GM18526 (cell line): ENCODE data around the gene ROMO1.

Experiments used
- POLR2A ChIP-seq: IDR thresholded peaks from 3 replicates; pipeline ENCODE4 v1.6.1; 2011; ENCODE audit not compliant: insufficient read length; ENCODE audit errors: extremely low read depth

Gene ROMO1

DNA sequence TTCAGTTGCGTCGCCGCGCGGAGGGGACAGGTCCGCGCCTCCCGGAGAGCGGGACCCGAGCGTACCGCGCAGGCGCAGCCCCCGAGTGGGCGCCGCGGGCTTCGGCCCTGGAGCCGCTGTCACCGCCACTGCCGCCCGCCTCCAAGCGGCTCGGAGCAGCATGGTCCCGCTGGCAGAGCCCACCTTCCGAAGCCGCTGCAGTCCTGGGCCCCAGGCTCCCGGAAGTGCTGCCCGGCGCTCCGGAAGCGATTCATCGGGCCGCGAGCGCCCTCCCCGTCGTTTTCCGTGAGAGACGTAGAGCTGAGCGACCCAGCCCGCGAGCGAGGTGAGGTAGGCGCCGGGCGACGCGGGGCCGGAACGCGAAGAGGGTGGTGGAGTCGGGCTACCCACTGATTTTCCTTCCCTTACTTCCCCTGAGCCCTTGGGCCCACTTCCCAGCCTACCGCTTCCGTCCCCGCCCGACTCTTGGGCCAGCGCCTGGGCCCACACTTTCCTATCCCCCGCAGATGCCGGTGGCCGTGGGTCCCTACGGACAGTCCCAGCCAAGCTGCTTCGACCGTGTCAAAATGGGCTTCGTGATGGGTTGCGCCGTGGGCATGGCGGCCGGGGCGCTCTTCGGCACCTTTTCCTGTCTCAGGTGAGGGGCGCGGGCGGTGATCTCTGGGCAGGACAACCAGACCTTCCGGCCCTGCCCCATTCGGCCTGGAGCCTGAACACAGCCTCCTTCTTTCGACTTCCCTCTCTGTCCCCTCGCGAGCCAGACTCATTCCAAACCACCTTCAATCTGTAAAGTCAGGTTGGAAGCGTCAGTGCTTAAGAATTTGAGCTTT is at the start of gene ROMO1, which contains the start of gene NFS1:
ROMO1 (plus strand) TSS at position 279 of the 830 bp plus-strand sequence; CDS start at position 507, 228 bp downstream.
NFS1 (minus strand) TSS at position 226 of the 830 bp plus-strand sequence; CDS start at position 162, 64 bp downstream.
- TF ChIP-seq POLR2A = peak; percentile 80

DNA sequence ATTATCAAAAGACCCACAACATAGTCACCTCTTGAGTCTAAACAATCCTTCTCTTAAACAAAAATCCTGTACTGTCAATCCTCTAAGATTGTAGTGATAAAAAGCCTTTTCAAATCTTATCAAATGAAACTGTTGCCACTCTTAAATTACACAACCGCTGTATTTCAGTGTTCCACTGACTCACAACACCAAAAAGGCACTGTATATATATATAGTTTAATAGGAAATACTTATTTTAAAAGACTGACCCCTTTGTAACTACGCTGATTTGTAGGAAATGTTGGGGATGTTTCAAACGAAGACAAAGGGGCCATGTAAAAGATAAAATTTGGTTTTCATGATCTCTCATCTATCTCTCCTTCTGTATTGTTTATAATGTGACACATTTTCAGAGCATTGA is 48.6 kb upstream of the ROMO1 start:
- TF ChIP-seq POLR2A = no peak

DNA sequence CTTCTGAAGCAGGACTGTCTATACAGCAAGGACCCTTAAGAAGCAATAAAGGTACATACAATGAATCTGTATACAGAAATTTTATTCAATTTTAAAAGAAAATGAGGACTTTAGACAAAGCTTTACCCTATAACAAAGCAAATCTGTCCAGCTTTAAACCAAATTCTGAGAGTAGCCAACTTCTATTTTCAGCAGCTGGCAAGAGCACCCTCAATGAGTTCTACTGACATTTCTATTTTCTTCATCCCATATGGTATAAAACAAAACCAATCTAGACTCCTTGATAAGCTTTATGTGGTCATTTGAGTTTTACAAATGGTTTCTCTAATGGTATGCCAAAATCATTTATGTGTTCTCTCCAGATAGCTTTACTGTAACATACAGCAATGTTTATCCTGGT is 47.2 kb upstream of the ROMO1 start:
- TF ChIP-seq POLR2A = no peak

DNA sequence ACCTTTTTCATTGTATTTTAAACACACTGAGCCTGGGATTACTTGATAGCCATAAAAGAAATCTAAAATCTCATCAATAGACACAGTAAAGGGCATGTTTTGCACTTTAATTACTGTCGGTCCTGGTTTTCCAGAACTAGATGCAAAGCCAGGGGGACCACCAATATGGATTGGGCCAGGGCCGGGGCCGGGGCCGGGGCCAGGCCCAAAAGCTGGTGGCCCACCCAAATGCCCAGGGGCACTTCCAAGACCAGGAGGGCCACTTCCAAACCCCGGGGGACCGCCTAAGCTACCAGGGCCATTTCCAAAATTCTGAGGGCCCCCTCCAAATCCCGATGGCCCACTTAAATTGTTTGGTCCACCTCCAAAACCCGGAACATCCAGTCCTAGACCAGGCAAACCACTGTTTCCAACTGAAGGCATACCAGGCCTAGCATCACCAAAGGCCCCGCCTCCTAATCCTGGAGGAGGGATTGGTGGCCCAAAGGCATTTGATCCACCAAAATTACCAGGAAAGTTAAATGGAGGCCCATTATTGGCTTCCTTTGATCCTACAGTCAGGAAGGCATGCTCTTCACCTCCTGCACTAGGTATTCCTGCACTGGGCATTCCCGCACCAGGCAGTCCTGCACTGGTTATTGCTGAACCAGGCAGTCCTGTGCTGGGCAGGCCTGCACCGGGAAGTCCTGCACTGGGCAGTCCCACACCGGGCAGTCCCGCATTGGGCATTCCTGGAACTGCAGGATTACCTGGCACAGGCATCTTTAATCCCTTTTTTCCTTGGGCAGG is 46.4 kb upstream of the ROMO1 start:
- no peak for TF ChIP-seq POLR2A

DNA sequence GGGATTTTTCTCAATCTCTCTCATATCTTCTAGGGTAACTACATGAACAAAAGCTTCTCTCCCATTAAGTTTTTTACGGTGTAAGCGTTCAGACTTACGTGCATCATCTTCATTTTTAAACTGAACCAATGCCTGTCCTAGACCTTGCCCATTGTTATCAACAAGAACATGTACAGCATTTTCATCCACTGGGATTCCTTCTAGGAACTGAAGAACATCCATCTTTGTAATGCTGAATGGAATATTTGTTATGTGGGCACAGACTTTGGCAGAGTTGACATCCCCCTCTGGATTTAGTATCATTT is 45.8 kb upstream of the ROMO1 start:
- TF ChIP-seq POLR2A = no peak

DNA sequence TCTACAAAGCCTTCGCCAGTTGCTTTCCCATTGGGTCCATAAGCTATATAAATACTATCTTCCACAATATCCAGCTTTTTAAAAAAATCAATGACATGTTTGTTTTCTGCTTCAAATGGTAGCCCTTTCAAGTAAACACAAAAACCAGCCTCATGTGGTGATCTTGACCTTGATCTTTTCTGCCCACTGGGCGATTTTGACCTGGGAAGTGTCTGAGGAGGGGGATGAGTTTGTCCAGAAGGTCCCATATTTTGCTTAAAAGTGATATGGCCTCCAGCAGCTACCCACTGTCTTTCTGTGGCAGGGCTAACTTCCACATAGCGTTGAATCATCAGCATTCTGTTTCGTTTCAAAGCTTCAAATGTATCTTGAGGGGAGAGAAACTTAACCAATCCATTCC is 45.3 kb upstream of the ROMO1 start:
- TF ChIP-seq POLR2A = no peak

DNA sequence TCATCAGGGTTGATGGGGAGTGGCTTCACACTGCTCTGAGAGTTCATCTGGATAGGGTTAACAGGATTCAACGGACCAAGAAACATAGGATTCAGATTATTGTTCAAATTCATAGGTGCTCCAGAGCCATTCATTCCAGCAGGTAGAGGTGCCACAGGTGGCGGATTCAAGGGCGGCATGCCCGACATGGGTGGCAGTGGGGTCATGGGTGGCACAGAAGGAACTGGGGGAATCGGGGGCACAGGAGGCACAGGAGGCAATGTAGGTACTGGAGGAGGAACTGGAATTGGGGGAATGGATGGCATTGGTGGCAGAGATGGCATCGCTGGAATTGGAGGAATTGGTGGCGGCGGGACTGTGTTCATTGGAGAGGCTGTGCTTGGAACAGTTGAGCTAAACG is 44.8 kb upstream of the ROMO1 start:
- TF ChIP-seq POLR2A = no peak

DNA sequence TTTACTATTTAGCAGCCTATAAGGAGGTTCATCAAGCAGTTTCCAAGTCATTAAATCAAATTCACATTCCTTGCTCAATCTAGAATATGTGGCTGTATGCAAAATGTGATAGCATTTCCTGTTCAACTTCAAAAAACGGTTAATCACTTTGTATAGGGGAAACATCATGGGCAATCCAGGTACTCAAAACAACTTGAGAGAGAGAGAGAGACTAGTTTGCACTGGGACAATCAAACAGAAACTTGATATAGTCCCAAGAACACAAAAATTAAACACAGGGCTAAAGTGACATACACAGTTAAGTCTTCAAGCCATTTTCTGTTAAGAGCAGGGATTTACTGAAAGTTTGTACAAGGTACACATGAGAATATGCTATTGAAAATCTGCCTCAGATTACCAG is 41.9 kb upstream of the ROMO1 start:
- TF ChIP-seq POLR2A = no peak

DNA sequence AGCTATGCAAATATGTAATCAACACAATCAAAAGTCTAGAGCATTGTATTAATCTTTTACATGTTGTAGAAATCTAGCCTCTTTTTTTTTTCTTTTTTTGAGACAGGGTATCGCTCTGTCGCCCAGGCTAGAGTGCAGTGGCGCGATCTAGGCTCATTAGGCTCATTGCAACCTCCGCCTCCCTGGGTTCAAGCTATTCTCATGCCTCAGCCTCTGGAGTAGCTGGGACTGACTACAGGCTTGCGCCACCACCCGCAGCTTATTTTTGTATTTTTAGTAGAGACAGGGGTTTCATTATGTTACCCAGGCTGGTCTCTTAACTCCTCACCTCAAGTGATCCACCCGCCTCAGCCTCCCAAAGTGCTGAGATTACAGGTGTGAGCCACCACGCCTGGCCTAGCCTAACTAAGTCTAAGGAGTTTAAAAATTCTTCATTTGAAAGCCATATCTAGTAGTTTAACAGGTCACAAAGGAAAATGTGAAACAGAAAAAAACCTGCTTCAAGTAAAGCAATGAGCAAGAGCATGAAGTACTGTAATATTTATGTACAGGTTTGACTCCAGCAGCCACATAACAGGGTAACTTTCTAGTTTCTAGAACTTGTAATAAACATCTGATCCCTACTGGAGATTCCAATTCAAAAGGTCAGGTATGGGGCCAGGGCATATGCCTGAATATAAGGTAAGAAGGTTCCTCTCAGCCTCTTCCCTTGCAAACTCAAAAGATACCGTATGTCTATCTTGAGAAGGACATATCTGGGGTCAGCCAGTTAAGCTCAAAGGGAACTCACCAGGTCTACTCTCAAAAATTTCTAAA is 38.9 kb upstream of the ROMO1 start:
- TF ChIP-seq POLR2A = no peak

DNA sequence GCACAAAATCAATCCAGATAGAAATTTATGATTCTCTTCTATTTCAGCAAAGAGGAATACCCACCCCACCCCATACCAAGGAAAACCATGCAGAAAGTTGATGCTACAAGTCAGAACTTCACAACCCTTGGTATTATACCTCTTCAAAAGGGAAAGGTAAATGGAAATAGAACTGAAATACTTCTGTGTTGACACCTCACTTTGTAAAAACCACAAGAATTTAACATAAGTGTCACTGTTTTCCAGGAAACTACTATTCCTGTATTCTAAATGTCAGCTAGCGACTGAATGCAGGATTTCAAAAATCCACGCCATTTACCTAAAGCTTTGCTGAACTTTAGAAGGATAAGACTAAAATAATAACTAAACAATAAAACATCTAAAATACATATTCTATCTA is 38.2 kb upstream of the ROMO1 start:
- no peak for TF ChIP-seq POLR2A

DNA sequence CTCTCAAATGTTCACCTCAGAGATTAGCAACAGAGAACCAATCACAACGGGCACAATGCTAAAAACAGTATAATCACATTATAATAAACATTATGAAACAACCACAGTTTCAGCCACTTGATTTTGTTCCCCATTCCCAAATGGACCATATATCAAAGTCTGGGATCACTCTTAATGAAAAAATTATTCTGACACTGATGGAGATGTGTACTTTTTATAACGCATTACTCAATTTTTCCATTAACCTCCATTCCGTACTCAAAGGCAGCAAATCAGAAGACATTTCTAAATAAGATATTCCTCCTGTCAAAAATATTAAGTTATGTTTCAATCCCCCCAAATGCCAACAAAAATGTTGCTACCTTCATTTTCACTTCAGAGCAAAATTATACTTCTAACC is 37.3 kb upstream of the ROMO1 start:
- TF ChIP-seq POLR2A = no peak

DNA sequence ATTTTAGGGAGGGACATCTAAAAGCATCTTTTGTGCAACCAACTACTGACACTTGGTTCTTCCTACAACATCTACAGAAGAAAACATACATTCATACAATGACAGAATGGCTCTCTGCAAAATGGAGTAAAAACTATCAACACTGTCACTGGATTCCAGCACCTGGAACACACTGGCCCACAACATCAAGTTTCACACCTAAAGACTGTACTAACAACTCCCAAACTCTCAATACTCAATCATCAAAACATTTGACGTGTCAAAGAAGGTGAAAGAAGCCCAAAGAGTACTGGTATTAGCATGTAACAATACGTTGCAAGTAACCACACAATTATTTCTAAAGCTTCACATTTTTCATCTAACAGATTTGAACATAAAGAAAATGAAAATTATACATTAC is 36.7 kb upstream of the ROMO1 start:
- TF ChIP-seq POLR2A = no peak

DNA sequence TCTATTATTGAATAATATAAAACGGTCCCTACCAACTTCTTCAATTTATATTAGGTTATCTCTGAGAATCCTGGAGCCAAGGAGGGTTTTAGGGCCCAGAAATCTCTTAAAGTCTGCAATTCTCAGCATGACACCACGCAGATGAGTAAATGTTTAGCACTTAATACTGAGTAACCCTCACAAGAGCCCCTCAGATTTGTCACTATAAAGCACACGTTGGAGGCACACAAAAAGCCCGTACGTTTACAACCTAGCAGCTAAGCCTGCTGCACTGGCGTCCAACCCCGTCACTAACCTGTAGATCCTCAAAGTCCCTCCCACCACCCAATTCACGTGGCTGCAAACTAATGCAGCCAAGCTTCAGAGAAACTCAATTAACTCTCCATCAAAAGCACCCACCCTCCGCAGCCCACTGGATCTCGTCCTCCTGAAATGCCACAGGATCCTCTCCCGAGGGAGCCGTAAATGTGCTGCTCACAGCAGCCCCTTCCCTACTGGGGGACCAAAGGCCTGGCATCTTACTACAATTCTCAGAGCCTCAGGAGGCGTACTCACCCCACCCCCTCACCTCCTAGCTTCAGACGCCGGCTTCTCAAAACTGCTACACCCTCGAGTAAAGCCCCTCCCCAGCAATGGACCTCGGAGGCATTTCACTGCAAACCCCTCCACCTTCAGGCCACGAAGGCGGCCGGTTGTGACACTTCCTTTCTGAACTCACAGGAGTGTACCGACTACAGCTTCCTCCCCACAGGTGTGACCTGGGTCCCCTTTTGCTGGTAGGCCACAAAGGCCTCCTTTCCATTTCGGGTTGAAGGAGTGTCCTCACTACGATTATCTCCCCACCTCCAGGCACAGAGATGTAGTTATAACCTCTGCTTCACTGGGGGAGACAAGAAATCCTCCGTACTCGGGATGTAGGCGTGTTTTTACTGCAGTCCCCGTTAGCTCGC is 35.4 kb upstream of the ROMO1 start:
- no peak for TF ChIP-seq POLR2A

DNA sequence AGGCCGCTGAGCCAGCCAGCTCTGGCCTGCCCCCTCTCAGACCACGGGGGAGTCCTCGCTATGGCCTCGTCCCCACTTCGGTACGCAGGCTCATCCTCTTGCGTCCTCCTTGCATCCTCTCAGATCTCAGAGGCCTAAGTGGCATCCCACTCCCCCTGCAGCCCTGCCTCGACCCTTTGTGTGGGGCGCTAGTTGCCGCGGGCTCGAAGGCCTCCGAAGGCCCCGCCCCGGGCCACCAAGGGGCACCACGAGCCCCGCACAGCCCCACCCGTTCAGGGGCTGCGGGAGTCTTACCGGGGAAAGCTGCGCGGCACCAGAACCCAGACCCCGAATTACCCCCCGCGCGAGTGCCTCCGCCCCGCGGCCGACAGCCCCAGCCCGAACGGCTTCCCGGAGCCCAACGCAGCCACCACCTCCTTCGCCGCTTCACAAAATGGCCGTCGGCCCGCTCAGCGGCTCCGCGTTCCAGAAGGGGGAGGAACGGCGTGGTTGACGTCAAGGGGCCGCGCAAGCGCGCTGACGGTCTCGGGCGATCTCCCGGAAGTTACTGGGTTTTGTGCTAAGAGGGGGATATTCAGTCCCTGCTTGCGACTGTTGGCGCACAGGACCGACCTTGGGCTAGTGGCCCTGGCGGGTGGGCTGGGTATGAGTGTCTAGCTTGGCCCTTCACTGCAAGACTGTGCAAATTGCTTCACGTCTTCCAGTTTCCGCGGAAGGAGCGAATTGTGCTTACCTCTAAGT is 34.6 kb upstream of the ROMO1 start, which contains the start of the genes CPNE1 and RBM12:
CPNE1 (minus strand) TSS at position 435 of the 741 bp plus-strand sequence. CDS start 31,977 bp downstream, outside the sequence.
RBM12 (minus strand) TSS at position 435 of the 741 bp plus-strand sequence. CDS start 9,578 bp downstream, outside the sequence.
- peak; percentile 96 for TF ChIP-seq POLR2A
